Activated CD4-positive, alpha-beta T cell treated with anti-CD3 and anti-CD28 coated beads, Interleukin-2, amount 10 ng/mL, durations not matched to agents 7 days and 5 days (primary cell): ENCODE data around the gene TBC1D7. TPM values are rescaled to one million over a fixed set of nuclear protein-coding genes. Genes with fewer than 3 reads are reported as not detected.

Source experiments
- CTCF ChIA-PET: fragments of 350-600 bp; sonication (Branson Sonifier 250); formaldehyde crosslinking; loops from one replicate; lab custom pipeline; 2021; ENCODE audit warnings: antibody characterized with exemption; lab: Charles Lee
- POLR2A ChIA-PET: fragments of 350-600 bp; sonication (Branson Sonifier 250); formaldehyde crosslinking; loops from one replicate; lab custom pipeline; 2021; ENCODE audit warnings: antibody characterized with exemption; lab: Charles Lee
- DNase-seq: peaks from one replicate; pipeline ENCODE4 v3.0.0-alpha.2; 2020
- H3K27ac Mint-ChIP-seq: one replicate; pipeline ENCODE4 v1.8.0; 2021; ENCODE audit warnings: mild to moderate bottlenecking, moderate library complexity, mixed read lengths
- H3K27me3 Mint-ChIP-seq: one replicate; pipeline ENCODE4 v1.8.0; 2021; ENCODE audit warnings: mixed read lengths
- H3K36me3 Mint-ChIP-seq: one replicate; pipeline ENCODE4 v1.8.0; 2021; ENCODE audit warnings: low read depth, mixed read lengths
- H3K4me1 Mint-ChIP-seq: one replicate; pipeline ENCODE4 v1.8.0; 2021; ENCODE audit warnings: mixed read lengths
- H3K4me3 Mint-ChIP-seq: one replicate; pipeline ENCODE4 v1.8.0; 2021; ENCODE audit warnings: mild to moderate bottlenecking, moderate library complexity, mixed read lengths
- H3K9me3 Mint-ChIP-seq: one replicate; pipeline ENCODE4 v1.8.0; 2021; ENCODE audit warnings: mixed read lengths
- total RNA-seq, 2 experiments: library from RNA; stranded (reverse); gene quantifications; one replicate each; pipeline ENCODE4 v1.2.3, GENCODE V29; 2021

The TBC1D7 gene
- total RNA-seq, 2 experiments from 2014 or later, result 18.1 to 20.0 TPM

DNA sequence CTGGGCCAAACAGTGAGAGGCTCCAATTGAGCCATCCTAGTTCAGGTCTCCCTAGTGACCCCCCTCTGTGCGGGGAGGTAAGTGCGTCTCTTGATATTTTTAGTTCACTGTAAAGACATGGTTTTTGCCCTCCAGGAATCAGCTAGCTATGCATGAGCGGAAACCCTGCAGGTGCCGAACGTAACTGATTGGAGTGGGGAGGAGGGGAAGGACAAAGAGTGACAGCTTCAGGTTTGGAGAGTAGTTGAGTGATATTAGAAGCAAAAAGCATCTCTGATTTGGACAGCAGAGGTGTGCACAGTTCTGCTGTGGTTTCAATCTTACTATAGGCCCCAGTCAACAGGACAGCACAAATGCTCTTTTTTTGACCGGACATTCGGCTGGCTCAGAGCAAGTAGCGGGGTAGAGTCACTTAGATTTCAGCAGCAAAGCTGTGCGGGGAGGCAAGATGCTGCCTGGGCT is 31.8 kb downstream of the TBC1D7 start:
- Mint-ChIP-seq H3K27ac (no peak overlapping the region), H3K4me1 (no peaks in the 10 kb centered on the region), H3K36me3 (peaks cover 32% of the 10 kb centered on the region), H3K9me3 (no peaks in the 10 kb centered on the region), H3K4me3 (no peak overlapping the region), H3K27me3 (no peaks in the 10 kb centered on the region)
- no peak for DNase-seq
- POLR2A ChIA-PET, result no interaction called here
- CTCF ChIA-PET, result no interaction called here

DNA sequence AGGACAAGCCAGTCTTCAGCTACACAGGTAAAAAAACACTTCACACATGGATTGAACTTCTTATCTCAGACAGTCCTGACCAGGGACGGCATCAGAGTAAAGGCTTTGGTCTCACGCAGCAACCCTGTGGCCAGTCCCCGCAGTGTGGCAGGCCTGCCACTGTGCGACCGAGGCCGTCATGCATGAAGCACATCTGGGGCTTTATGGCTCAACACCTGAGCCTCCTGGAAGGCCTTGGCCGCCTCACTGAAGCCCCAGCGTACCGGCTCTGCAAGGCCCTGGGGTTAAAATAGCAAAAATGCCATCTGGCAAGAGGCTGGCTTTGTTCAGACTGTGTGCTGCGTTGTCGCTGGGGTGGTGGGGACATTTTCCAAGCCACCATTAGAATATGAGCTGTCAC is 32.8 kb downstream of the TBC1D7 start:
- H3K4me3 Mint-ChIP-seq, result no peak overlapping the region
- no peak for DNase-seq
- H3K27me3 Mint-ChIP-seq, result no peaks in the 10 kb centered on the region
- H3K4me1 Mint-ChIP-seq, result no peaks in the 10 kb centered on the region
- ChIA-PET CTCF (no interaction called here), POLR2A (no interaction called here)
- H3K9me3 Mint-ChIP-seq, result no peaks in the 10 kb centered on the region
- H3K27ac Mint-ChIP-seq, result no peak overlapping the region
- peaks cover 28% of the 10 kb centered on the region for H3K36me3 Mint-ChIP-seq

DNA sequence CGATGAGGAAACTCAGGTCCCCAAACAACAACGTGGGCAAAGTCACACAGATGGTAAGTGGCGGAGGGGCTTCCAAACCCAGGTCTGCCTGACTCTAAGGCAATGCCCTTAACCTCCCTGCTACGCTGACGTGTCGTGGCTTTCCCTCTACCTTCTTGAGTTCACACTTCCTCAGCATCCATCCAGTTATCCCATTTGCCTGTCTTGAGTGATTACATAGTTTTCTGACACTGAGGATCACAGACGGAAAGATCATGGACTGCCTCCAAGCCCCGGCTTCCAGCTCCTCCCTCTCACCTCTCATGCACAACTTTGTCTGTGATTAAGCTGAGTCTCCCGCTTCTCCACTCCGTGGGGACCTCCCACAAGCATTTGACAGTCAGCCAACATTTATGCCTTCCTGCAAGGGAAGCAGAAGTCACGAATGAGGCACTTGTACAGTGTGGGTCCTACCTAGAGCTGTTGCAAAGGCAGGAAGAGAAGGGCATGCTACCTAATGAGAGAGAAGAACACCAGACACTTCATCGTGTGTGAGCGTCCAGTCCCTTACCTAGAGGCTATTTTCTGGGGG is 33.8 kb downstream of the TBC1D7 start:
- POLR2A ChIA-PET, result no interaction called here

DNA sequence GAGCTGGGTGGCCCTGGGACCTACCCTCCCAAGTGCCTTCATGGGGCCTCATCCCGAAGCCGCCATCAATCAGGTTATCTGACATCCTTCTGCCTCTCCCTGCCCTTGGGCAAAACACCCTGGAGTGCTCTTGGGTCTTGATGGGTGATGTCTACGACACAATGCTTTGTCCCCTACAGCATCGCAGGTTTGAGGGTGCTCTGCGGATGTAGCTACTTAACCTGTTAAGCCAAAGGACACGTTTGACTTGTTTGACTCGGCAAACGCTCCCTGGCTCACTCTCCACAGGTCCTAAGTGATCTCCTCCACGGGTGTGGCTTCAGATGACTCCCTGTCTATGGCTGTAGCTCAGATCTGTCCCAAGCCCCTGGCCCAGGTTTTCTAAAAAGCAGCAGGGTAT is 35.6 kb downstream of the TBC1D7 start:
- Mint-ChIP-seq H3K9me3 (peaks cover 7% of the 10 kb centered on the region), H3K4me1 (no peaks in the 10 kb centered on the region), H3K4me3 (no peak overlapping the region), H3K27ac (no peak overlapping the region), H3K36me3 (peaks cover 38% of the 10 kb centered on the region), H3K27me3 (no peaks in the 10 kb centered on the region)
- CTCF ChIA-PET, result interaction anchor here (1.5 kb wide), 2 partner anchors 10 to 37 kb away, joined by 3 to 5 read pairs; no protein-coding TSS in a partner anchor
- POLR2A ChIA-PET, result no interaction called here
- no peak for DNase-seq

More for the DNA sequence above, 33.8 kb downstream of the TBC1D7 start:
- DNase-seq, result no peak
- H3K4me3 Mint-ChIP-seq, result no peak overlapping the region
- peaks cover 5% of the 10 kb centered on the region for H3K9me3 Mint-ChIP-seq
- no peak overlapping the region for H3K27ac Mint-ChIP-seq
- H3K27me3 Mint-ChIP-seq, result no peaks in the 10 kb centered on the region
- H3K4me1 Mint-ChIP-seq, result no peaks in the 10 kb centered on the region
- peaks cover 32% of the 10 kb centered on the region for H3K36me3 Mint-ChIP-seq
- CTCF ChIA-PET, result interaction anchor here (1.1 kb wide), 1 partner anchor 16 kb away, joined by 3 read pairs; no protein-coding TSS in a partner anchor

DNA sequence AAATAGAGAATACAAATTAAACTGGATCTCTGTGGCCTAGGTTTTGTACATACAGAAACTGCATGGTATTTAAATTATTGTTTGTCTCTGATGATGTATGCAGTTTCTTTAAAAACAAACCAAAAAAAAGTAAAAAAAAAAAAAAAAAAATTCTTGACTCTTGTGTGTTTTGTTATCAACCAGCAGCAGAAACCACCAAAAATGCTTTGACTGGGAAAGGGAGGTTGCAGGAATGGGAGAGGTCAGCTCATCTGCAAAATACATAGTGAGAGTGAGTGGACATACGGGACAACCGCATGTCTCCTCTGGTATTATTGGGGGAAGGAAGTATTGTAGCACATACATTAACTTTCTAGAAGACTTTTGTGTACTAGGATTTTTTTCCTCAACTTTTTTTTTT is 38.0 kb downstream of the TBC1D7 start:
- Mint-ChIP-seq H3K4me1 (no peaks in the 10 kb centered on the region), H3K4me3 (no peak overlapping the region), H3K36me3 (peaks cover 47% of the 10 kb centered on the region), H3K9me3 (peaks cover 22% of the 10 kb centered on the region), H3K27ac (no peak overlapping the region), H3K27me3 (no peaks in the 10 kb centered on the region)
- CTCF ChIA-PET, result interaction anchor here (0.6 kb wide), 1 partner anchor 29 kb away, joined by 3 read pairs; no protein-coding TSS in a partner anchor
- POLR2A ChIA-PET, result no interaction called here
- DNase-seq, result no peak

DNA sequence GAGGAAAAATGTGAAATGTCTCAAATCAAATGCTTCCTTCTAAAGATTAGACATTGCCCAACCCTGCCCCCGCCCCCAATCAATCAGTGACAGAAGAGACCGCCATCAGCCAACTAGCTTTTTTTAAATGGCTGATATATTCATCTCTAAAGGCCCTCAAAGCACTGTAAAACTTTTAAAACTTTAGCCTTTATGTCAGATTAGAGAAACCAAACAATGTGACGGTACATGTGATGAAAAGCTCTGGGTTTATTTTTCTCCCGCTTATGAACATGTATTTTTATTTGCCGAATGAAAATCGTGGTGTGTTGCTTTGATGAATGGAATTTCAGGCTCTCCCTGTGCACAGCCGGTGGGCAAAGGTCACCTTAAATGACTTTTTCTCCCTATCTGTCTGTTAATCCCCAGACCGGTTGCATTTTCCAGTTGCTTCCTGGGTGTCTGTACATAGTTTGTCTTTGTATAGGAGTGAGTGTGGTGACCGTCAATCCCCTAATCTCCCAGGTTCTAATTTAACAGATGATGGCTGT is 38.5 kb downstream of the TBC1D7 start:
- H3K4me3 Mint-ChIP-seq, result no peak overlapping the region
- H3K27me3 Mint-ChIP-seq, result no peaks in the 10 kb centered on the region
- no peaks in the 10 kb centered on the region for H3K4me1 Mint-ChIP-seq
- DNase-seq, result no peak
- H3K27ac Mint-ChIP-seq, result no peak overlapping the region
- peaks cover 22% of the 10 kb centered on the region for H3K9me3 Mint-ChIP-seq
- peaks cover 42% of the 10 kb centered on the region for H3K36me3 Mint-ChIP-seq
- CTCF ChIA-PET, result no interaction called here
- POLR2A ChIA-PET, result no interaction called here

DNA sequence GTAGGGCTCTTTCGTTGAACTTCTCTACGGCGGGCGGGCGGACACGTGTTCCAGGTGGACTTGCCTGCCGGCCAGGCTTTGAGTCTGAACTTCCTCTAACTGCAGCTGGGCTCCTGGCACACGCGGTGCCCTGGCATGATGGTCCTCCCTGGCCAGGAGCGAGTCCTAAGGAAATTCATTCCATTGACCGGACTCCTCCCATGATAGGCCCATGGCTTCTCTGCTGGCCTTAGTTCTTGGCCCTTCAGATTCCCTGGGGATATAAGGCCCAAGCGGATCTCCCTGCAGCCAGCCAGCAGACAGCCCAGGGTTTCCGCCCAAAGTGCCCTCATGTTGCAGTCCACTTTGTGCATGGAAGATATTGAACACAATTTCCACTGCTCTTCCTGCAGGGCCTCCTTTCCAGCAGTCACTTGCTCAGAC is 39.4 kb downstream of the TBC1D7 start:
- no peak for DNase-seq
- ChIA-PET CTCF (interaction anchor here (1.1 kb wide), 1 partner anchor 13 kb away, joined by 3 read pairs; no protein-coding TSS in a partner anchor), POLR2A (no interaction called here)
- Mint-ChIP-seq H3K4me1 (no peaks in the 10 kb centered on the region), H3K4me3 (no peak overlapping the region), H3K9me3 (peaks cover 22% of the 10 kb centered on the region), H3K27me3 (no peaks in the 10 kb centered on the region), H3K27ac (no peak overlapping the region), H3K36me3 (peaks cover 34% of the 10 kb centered on the region)

DNA sequence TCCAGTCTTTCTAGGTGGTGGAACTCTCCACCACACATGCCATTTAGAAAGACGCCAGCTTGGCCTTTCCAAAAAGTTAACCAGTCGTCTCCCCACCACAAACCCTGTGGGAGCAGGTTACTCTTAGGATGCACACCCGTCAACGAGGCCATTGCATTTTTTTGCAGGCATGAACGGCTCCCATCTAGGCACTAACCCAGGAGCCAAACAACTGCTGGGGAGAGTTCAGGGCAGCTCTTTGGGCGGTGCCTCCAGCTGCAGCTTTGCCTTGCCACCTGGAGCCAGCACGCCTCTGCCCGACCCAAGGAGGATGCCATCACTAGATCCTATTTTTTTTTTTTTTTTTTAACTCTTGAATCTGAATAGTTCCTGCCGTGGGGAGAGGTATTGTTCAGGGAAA is 39.9 kb downstream of the TBC1D7 start:
- ChIA-PET CTCF (interaction anchor here (0.6 to 1.1 kb wide), 3 partner anchors 13 to 742 kb away, joined by 3 read pairs; no protein-coding TSS in a partner anchor), POLR2A (no interaction called here)
- DNase-seq, result no peak
- H3K9me3 Mint-ChIP-seq, result peaks cover 22% of the 10 kb centered on the region
- peaks cover 31% of the 10 kb centered on the region for H3K36me3 Mint-ChIP-seq
- H3K4me1 Mint-ChIP-seq, result no peaks in the 10 kb centered on the region
- H3K4me3 Mint-ChIP-seq, result no peak overlapping the region
- no peaks in the 10 kb centered on the region for H3K27me3 Mint-ChIP-seq
- H3K27ac Mint-ChIP-seq, result no peak overlapping the region

DNA sequence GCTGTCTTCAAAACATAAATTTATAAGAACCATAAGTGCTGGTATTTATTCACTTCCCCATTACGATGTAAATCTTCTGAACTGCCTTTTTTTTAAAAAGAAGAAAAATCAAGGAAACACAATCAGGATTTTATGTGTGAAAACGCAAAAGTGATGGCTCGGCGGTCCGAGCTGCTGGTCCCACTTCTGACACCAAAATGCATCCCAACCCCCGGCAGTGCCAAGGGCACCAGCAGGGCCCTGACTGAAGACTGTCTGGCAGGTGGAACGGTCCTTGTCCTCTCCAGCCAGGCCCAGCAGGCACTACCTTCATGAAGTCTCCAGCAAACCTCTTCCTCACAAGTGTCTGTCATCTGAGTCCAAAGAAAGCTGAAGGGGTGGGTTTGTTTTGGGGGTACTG is 41.2 kb downstream of the TBC1D7 start:
- peaks cover 22% of the 10 kb centered on the region for H3K9me3 Mint-ChIP-seq
- ChIA-PET POLR2A (interaction anchor here (0.7 kb wide), 1 partner anchor 13 kb away, joined by 4 read pairs; no protein-coding TSS in a partner anchor), CTCF (no interaction called here)
- no peaks in the 10 kb centered on the region for H3K27me3 Mint-ChIP-seq
- H3K4me1 Mint-ChIP-seq, result no peaks in the 10 kb centered on the region
- H3K27ac Mint-ChIP-seq, result no peak overlapping the region
- DNase-seq, result no peak
- H3K4me3 Mint-ChIP-seq, result no peak overlapping the region
- H3K36me3 Mint-ChIP-seq, result peaks cover 23% of the 10 kb centered on the region

DNA sequence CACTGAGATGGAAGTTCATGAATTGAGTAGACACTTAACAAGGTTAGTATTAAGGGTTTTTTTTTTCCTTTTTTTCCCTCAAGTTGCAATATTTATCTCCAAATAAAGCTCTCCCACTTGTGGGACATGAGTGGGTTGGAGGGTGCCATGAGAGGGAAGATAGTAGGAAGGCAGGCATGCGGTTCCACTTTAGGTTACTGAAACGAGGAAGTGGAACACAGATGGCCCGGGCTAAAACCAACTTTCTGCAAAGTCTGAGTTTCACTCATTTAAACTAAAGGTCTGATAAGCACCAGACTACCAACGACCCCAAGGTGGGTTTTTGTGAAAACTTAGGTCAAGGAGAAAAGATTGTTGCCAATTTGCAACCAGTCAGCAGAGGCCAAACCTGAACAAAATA is 42.2 kb downstream of the TBC1D7 start:
- POLR2A ChIA-PET, result no interaction called here
- DNase-seq, result no peak
- H3K9me3 Mint-ChIP-seq, result peaks cover 22% of the 10 kb centered on the region
- CTCF ChIA-PET, result no interaction called here
- H3K4me1 Mint-ChIP-seq, result no peaks in the 10 kb centered on the region
- H3K36me3 Mint-ChIP-seq, result peaks cover 23% of the 10 kb centered on the region
- no peak overlapping the region for H3K27ac Mint-ChIP-seq
- no peak overlapping the region for H3K4me3 Mint-ChIP-seq
- H3K27me3 Mint-ChIP-seq, result no peaks in the 10 kb centered on the region

DNA sequence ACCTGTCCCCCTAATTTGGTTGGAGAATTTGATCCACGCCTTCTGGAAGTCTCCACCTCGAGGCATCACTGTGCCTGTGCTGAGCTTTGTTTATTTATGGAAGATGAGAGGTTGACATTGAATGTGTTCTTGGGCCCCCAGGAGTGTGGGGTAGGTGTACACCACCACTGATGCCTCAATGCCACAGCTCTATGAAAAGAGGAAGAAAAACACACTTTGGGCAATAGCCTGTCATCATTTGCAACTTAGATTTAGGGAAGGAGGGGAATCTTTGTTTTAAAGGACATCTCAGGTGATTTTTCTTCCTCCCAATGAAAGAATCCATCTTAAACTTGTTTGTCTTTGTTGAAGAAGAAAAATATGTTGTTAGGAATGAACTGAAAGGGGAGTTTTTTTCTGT is 42.6 kb downstream of the TBC1D7 start:
- ChIA-PET CTCF (no interaction called here), POLR2A (no interaction called here)
- peaks cover 22% of the 10 kb centered on the region for H3K9me3 Mint-ChIP-seq
- H3K36me3 Mint-ChIP-seq, result peaks cover 23% of the 10 kb centered on the region
- no peak for DNase-seq
- H3K27me3 Mint-ChIP-seq, result no peaks in the 10 kb centered on the region
- H3K4me3 Mint-ChIP-seq, result no peak overlapping the region
- H3K27ac Mint-ChIP-seq, result no peak overlapping the region
- no peaks in the 10 kb centered on the region for H3K4me1 Mint-ChIP-seq

DNA sequence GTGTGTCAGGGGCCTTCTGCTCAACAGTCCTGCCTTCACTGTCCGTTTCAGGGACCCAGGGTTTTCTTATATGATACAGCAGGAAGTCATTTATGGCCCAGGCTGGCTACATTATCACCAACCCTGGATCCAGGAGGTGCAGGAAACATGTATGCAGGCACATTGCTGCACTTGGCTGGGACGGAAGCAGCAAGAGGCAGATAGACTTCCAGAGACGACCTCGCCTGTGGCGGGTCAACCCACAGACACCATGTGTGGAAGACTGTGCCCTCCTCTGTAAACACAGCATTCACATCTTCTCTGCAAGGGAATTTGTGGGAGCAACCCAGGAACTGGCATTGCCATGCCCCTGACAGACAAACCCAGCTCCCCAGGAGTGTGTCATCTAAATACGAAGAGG is 43.7 kb downstream of the TBC1D7 start:
- H3K4me3 Mint-ChIP-seq, result no peak overlapping the region
- ChIA-PET POLR2A (no interaction called here), CTCF (interaction anchor here (0.6 kb wide), 1 partner anchor 106 kb away, joined by 4 read pairs; no protein-coding TSS in a partner anchor)
- H3K9me3 Mint-ChIP-seq, result peaks cover 16% of the 10 kb centered on the region
- H3K36me3 Mint-ChIP-seq, result peaks cover 18% of the 10 kb centered on the region
- H3K4me1 Mint-ChIP-seq, result peaks cover 2% of the 10 kb centered on the region
- H3K27ac Mint-ChIP-seq, result no peak overlapping the region
- no peaks in the 10 kb centered on the region for H3K27me3 Mint-ChIP-seq
- no peak for DNase-seq

DNA sequence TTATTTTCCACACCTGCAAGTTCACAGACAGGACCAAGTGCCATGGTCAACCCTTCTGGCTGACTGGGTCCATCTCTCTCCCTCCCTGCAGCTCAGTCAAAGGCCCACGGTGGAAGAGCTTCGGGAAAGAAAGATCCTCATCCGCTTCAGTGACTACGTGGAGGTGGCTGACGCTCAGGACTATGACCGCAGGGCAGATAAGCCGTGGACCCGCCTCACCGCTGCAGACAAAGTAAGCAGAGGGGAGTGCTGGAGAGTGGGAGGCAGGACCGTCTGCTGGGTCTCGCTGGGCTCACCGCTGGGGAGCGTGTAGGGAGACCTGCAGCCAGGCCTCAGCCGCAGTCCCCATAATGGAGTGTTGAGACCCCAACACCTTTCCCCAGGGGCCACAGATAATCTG is 45.0 kb downstream of the TBC1D7 start:
- DNase-seq, result no peak
- POLR2A ChIA-PET, result no interaction called here

More for the DNA sequence above, 45.0 kb downstream of the TBC1D7 start:
- H3K27me3 Mint-ChIP-seq, result no peaks in the 10 kb centered on the region
- H3K4me3 Mint-ChIP-seq, result no peak overlapping the region
- H3K4me1 Mint-ChIP-seq, result peaks cover 2% of the 10 kb centered on the region
- peaks cover 16% of the 10 kb centered on the region for H3K9me3 Mint-ChIP-seq
- CTCF ChIA-PET, result no interaction called here
- peaks cover 14% of the 10 kb centered on the region for H3K36me3 Mint-ChIP-seq
- no peak overlapping the region for H3K27ac Mint-ChIP-seq
